Esophagus squamous epithelium (tissue), 4 donors: ENCODE results near the gene PDZRN3.

Source experiments
- POLR2A ChIP-seq, 4 donors: fragments of 450-650 bp; IDR thresholded peaks; one replicate each; pipeline ENCODE4 v1.6.1; 2017; ENCODE audit warnings: antibody characterized with exemption in 4 of 4, mild to moderate bottlenecking in 4 of 4, moderate library complexity in 3 of 4
- TF ChIP-seq, protein P1 (sequence below), 6 experiments: fragments of 450-650 bp in 4 of 6; fragments of 200-600 bp in 2 of 6; sonication (generic) in 2 of 6; IDR thresholded peaks; one replicate each; pipeline ENCODE4 v1.5.1; 2016 to 2019; ENCODE audit warnings: antibody characterized with exemption in 6 of 6, mild to moderate bottlenecking in 4 of 6, moderate library complexity in 4 of 6

DNA sequence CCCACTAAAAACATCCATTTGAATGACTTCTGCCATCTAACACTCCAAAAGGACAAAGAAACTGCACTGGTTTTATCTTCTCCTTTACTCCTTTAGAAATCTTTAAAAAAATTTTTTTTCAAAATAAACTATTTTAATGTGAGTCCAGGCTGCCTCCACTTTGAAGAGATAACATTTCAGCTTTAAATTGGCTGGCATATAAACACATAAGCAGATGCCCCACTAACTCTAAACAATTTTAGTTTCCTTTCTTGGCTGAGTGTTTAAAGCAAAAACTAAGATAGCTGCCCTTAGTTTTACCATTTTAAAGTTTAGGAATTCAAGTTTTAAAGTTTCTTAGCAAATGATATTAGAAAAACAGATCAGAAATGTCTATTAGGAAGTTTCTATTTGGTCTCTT is 39.9 kb downstream of the PDZRN3 start:
- TF ChIP-seq, protein P1, sequence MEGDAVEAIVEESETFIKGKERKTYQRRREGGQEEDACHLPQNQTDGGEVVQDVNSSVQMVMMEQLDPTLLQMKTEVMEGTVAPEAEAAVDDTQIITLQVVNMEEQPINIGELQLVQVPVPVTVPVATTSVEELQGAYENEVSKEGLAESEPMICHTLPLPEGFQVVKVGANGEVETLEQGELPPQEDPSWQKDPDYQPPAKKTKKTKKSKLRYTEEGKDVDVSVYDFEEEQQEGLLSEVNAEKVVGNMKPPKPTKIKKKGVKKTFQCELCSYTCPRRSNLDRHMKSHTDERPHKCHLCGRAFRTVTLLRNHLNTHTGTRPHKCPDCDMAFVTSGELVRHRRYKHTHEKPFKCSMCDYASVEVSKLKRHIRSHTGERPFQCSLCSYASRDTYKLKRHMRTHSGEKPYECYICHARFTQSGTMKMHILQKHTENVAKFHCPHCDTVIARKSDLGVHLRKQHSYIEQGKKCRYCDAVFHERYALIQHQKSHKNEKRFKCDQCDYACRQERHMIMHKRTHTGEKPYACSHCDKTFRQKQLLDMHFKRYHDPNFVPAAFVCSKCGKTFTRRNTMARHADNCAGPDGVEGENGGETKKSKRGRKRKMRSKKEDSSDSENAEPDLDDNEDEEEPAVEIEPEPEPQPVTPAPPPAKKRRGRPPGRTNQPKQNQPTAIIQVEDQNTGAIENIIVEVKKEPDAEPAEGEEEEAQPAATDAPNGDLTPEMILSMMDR (IDR thresholded peaks at IDR 0.05) = no peak
- TF ChIP-seq POLR2A (IDR thresholded peaks at IDR 0.05) = no peak
